ENCODE measurements around the gene NFIA.

- TF ChIP-seq, protein P1, sequence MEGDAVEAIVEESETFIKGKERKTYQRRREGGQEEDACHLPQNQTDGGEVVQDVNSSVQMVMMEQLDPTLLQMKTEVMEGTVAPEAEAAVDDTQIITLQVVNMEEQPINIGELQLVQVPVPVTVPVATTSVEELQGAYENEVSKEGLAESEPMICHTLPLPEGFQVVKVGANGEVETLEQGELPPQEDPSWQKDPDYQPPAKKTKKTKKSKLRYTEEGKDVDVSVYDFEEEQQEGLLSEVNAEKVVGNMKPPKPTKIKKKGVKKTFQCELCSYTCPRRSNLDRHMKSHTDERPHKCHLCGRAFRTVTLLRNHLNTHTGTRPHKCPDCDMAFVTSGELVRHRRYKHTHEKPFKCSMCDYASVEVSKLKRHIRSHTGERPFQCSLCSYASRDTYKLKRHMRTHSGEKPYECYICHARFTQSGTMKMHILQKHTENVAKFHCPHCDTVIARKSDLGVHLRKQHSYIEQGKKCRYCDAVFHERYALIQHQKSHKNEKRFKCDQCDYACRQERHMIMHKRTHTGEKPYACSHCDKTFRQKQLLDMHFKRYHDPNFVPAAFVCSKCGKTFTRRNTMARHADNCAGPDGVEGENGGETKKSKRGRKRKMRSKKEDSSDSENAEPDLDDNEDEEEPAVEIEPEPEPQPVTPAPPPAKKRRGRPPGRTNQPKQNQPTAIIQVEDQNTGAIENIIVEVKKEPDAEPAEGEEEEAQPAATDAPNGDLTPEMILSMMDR (IDR thresholded peaks at IDR 0.05; ENCODE audit: low read length), result no peak
- no peak for TF ChIP-seq EZH2phosphoT487 (IDR thresholded peaks at IDR 0.05; ENCODE audit: low read length)
- no peak for TF ChIP-seq EZH2 (optimal IDR thresholded peaks at IDR 0.05; ENCODE audit: low read depth, low read length)
These were observed 90.8 kb downstream of the NFIA start for GRCh38 chr1:61173118-61173517.
